Measurements from ENCODE around the gene AOC1. TPM values are rescaled to one million over a fixed set of nuclear protein-coding genes. Genes with fewer than 3 reads are reported as not detected.
"Not testable (repeated sequence)": the region's sequence is repeated elsewhere in the genome, so short reads cannot be mapped to it uniquely, and the experiment has no call there.

The AOC1 gene
- polyA plus RNA-seq, 2 donors: 0.75 to 1.6 TPM

DNA sequence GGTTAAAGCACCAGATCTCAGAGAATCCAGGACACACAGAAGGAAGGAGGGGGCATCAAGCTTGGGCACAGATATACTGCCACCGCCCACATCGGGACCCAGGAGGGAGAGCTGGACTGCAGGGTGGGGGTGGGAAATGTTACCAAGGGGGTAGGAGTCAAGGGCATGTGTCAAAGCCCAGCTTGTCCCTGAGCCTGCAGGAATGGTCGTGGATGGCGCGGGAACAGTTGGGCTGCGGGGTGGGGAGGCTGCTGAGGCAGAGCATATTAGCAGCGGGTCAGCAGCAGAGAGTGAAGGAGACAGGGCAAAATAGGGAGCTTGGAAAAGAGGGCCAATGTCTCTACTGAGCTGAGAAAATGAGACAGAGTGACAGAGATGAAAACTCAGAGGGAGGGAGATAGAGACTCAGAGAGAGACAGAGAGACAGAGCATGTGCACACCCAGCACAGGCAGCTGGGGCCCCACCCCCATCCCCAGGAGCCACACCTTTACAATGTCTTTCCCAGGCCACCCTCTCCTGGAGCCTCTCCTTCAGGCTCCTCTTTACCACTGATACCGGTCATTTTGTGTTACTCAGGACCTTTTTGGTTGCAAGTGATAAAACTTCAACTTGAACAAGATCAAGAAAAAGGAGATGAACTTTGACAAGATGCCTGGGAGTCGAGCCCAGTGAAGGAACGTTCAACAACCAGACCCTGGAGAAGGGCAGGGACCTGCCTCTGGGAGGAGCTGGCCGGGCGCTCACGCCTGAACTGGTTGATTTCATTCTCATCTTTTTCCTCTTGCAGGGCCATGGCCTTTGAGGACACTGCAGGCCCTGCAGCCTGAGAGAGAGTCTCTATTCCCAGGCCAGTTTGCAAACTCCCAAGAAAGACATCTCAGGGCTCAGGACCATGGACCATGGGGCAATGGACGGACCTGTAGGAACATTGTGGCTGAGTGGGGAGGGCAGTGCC, 50.0 kb downstream of the AOC1 start:
- H3K27me3 ChIP-seq (ENCODE audit: control insufficient read depth in 1 of 2, insufficient read depth in 2 of 2, low read length in 2 of 2): no peaks in the 10 kb centered on the region
- 73 to 76% methylated on average over 14 of the region's 14 CpGs for WGBS, 2 donors
- H3K27ac ChIP-seq (ENCODE audit: low read depth in 2 of 2, low read length in 1 of 2): no peak overlapping the region

GRCh38 chr7:150903606-150904005, 51.3 kb downstream of the AOC1 start:
- peaks cover 2 to 3% of the 10 kb centered on the region in 2 donors for H3K4me1 ChIP-seq (ENCODE audit: control insufficient read depth in 2 of 2, insufficient read depth in 2 of 2, low read length in 1 of 2)
- H3K9me3 ChIP-seq (ENCODE audit: control insufficient read depth in 2 of 2, insufficient read depth in 1 of 2, low read depth in 1 of 2, low read length in 1 of 2): no peaks in the 10 kb centered on the region
- no peaks in the 10 kb centered on the region for H3K27me3 ChIP-seq (ENCODE audit: control insufficient read depth in 1 of 2, insufficient read depth in 2 of 2, low read length in 2 of 2)
- no peak overlapping the region for H3K4me3 ChIP-seq (ENCODE audit: low read depth in 1 of 2, low read length in 2 of 2)
- peak overlapping the region in 1 of 2 donors; percentile 54 for H3K27ac ChIP-seq (ENCODE audit: low read depth in 2 of 2, low read length in 1 of 2)
- no peaks in the 10 kb centered on the region for H3K36me3 ChIP-seq (ENCODE audit: control insufficient read depth in 2 of 2, insufficient read depth in 2 of 2, low read length in 1 of 2)
- 19 to 33% methylated on average over 12 of the region's 12 CpGs for WGBS, 2 donors

More for the DNA sequence above, 50.0 kb downstream of the AOC1 start:
- peaks cover 2 to 5% of the 10 kb centered on the region in 2 donors for H3K4me1 ChIP-seq (ENCODE audit: control insufficient read depth in 2 of 2, insufficient read depth in 2 of 2, low read length in 1 of 2)
- no peak overlapping the region for H3K4me3 ChIP-seq (ENCODE audit: low read depth in 1 of 2, low read length in 2 of 2)
- H3K9me3 ChIP-seq (ENCODE audit: control insufficient read depth in 2 of 2, insufficient read depth in 1 of 2, low read depth in 1 of 2, low read length in 1 of 2): no peaks in the 10 kb centered on the region
- no peaks in the 10 kb centered on the region for H3K36me3 ChIP-seq (ENCODE audit: control insufficient read depth in 2 of 2, insufficient read depth in 2 of 2, low read length in 1 of 2)

- H3K4me3 ChIP-seq (ENCODE audit: low read depth in 1 of 2, low read length in 2 of 2): no peak overlapping the region
- no peaks in the 10 kb centered on the region for H3K27me3 ChIP-seq (ENCODE audit: control insufficient read depth in 1 of 2, insufficient read depth in 2 of 2, low read length in 2 of 2)
- no peak overlapping the region for H3K27ac ChIP-seq (ENCODE audit: low read depth in 2 of 2, low read length in 1 of 2)
- WGBS, 2 donors: 55 to 56% methylated on average over 6 of the region's 6 CpGs
- H3K4me1 ChIP-seq (ENCODE audit: control insufficient read depth in 2 of 2, insufficient read depth in 2 of 2, low read length in 1 of 2): peaks cover 2 to 3% of the 10 kb centered on the region in 2 donors
- no peaks in the 10 kb centered on the region for H3K36me3 ChIP-seq (ENCODE audit: control insufficient read depth in 2 of 2, insufficient read depth in 2 of 2, low read length in 1 of 2)
- no peaks in the 10 kb centered on the region for H3K9me3 ChIP-seq (ENCODE audit: control insufficient read depth in 2 of 2, insufficient read depth in 1 of 2, low read depth in 1 of 2, low read length in 1 of 2)
Measured at GRCh38 chr7:150904011-150904909, 51.9 kb downstream of the AOC1 start.

GRCh38 chr7:150908173-150908572, 55.9 kb downstream of the AOC1 start:
- Histone ChIP-seq H3K36me3 (ENCODE audit: control insufficient read depth in 2 of 2, insufficient read depth in 2 of 2, low read length in 1 of 2) (no peaks in the 10 kb centered on the region), H3K9me3 (ENCODE audit: control insufficient read depth in 2 of 2, insufficient read depth in 1 of 2, low read depth in 1 of 2, low read length in 1 of 2) (no peaks in the 10 kb centered on the region), H3K4me1 (ENCODE audit: control insufficient read depth in 2 of 2, insufficient read depth in 2 of 2, low read length in 1 of 2) (peaks cover 0 to 3% of the 10 kb centered on the region in 2 donors), H3K4me3 (ENCODE audit: low read depth in 1 of 2, low read length in 2 of 2) (no peak overlapping the region), H3K27me3 (ENCODE audit: control insufficient read depth in 1 of 2, insufficient read depth in 2 of 2, low read length in 2 of 2) (no peaks in the 10 kb centered on the region), H3K27ac (ENCODE audit: low read depth in 2 of 2, low read length in 1 of 2) (no peak overlapping the region)
- WGBS, 2 donors: 70 to 72% methylated on average over 2 of the region's 2 CpGs

DNA sequence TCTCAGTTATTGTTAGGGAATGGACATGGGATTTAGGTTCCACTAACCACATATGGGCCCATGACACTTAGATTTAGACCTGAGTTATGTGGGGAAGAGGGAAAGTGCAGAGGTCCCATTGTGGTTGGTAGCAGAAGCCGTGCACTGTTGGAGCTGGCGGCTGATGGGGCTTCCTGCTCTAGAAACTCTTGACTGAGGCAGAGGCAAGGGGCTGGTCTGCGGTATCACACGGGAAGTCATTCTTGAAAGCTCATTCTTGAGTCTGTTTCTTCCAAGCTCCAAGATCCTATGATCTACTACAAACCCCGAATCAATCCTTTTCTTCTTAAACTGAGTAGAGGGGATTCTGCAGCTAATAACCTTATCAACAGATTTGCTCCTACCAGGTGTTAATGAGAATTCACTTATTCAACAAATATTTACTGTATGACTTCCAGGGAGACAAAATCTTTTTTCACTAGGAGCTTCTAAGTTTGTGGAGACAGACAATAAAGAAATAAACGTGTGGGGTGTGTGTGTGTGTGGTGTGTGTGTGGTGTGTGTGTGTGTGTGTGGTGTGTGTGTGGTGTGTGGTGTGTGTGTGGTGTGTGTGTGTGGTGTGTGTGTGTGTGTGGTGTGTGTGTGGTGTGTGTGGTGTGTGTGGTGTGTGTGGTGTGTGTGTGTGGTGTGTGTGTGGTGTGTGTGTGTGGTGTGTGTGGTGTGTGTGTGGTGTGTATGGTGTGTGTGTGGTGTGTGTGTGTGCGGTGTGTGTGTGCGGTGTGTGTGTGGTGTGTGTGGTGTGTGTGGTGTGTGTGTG, 57.1 kb downstream of the AOC1 start:
- WGBS, 2 donors: 61 to 66% methylated on average over 8 of the region's 8 CpGs
- no peaks in the 10 kb centered on the region for H3K4me1 ChIP-seq (ENCODE audit: control insufficient read depth in 2 of 2, insufficient read depth in 2 of 2, low read length in 1 of 2)

DNA sequence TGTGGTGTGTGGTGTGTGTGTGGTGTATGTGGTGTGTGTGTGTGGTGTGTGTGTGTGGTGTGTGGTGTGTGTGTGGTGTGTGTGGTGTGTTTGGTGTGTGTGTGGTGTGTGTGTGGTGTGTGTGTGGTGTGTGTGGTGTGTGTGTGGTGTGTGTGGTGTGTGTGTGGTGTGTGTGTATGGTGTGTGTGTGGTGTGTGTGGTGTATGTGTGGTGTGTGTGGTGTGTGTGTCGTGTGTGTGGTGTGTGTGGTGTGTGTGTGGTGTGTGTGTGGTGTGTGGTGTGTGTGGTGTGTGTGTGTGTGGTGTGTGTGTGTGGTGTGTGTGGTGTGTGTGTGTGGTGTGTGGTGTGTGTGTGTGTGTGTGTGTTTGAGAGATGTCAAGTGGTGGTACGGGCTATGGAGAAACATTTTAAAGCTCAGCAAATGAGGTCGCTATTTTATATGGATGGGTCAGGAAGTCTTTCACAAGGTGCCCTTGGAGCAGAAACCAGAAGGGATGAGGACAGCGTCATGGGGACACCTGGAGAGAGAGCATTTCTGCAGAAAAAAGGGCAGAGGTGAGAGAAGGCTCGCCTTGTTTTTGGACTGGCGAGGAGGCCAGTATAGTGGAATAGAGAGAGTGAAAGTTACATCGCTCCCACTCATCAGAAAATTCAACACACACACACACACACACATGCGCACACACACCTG, 58.1 kb downstream of the AOC1 start:
- H3K4me1 ChIP-seq (ENCODE audit: control insufficient read depth in 2 of 2, insufficient read depth in 2 of 2, low read length in 1 of 2); H3K9me3 ChIP-seq (ENCODE audit: control insufficient read depth in 2 of 2, insufficient read depth in 1 of 2, low read depth in 1 of 2, low read length in 1 of 2); H3K36me3 ChIP-seq (ENCODE audit: control insufficient read depth in 2 of 2, insufficient read depth in 2 of 2, low read length in 1 of 2); H3K27me3 ChIP-seq (ENCODE audit: control insufficient read depth in 1 of 2, insufficient read depth in 2 of 2, low read length in 2 of 2); H3K4me3 ChIP-seq (ENCODE audit: low read depth in 1 of 2, low read length in 2 of 2); H3K27ac ChIP-seq (ENCODE audit: low read depth in 2 of 2, low read length in 1 of 2): not testable (repeated sequence)
- WGBS, 2 donors: 67 to 68% methylated on average over 8 of the region's 8 CpGs

More for the DNA sequence above, 57.1 kb downstream of the AOC1 start:
- no peaks in the 10 kb centered on the region for H3K36me3 ChIP-seq (ENCODE audit: control insufficient read depth in 2 of 2, insufficient read depth in 2 of 2, low read length in 1 of 2)
- H3K27ac ChIP-seq (ENCODE audit: low read depth in 2 of 2, low read length in 1 of 2): no peak overlapping the region
- H3K9me3 ChIP-seq (ENCODE audit: control insufficient read depth in 2 of 2, insufficient read depth in 1 of 2, low read depth in 1 of 2, low read length in 1 of 2): no peaks in the 10 kb centered on the region
- H3K4me3 ChIP-seq (ENCODE audit: low read depth in 1 of 2, low read length in 2 of 2): no peak overlapping the region
- H3K27me3 ChIP-seq (ENCODE audit: control insufficient read depth in 1 of 2, insufficient read depth in 2 of 2, low read length in 2 of 2): no peaks in the 10 kb centered on the region

DNA sequence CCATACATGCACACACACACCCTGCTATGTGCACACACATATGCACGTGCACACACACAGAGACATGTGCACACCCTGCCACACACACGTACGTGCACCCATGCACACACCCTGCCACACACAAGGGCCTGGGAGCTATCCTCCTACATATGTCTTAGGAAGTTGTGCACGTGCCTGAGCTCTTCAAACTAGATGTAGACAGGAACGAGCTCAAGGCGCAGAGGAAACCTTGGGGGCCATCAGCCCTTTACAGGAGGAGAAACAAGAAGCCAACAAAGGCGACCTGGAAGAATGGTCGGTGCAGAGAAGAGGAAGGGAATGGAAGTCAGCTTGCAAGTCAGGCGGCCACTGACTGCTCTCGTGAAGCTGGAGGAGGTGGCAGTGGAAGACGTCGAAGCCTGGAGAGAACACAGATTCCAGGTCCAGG, 58.7 kb downstream of the AOC1 start:
- Histone ChIP-seq H3K9me3 (ENCODE audit: control insufficient read depth in 2 of 2, insufficient read depth in 1 of 2, low read depth in 1 of 2, low read length in 1 of 2) (no peaks in the 10 kb centered on the region), H3K4me3 (ENCODE audit: low read depth in 1 of 2, low read length in 2 of 2) (no peak overlapping the region), H3K27ac (ENCODE audit: low read depth in 2 of 2, low read length in 1 of 2) (no peak overlapping the region), H3K4me1 (ENCODE audit: control insufficient read depth in 2 of 2, insufficient read depth in 2 of 2, low read length in 1 of 2) (no peaks in the 10 kb centered on the region), H3K36me3 (ENCODE audit: control insufficient read depth in 2 of 2, insufficient read depth in 2 of 2, low read length in 1 of 2) (no peaks in the 10 kb centered on the region), H3K27me3 (ENCODE audit: control insufficient read depth in 1 of 2, insufficient read depth in 2 of 2, low read length in 2 of 2) (no peaks in the 10 kb centered on the region)
- 55 to 59% methylated on average over 12 of the region's 12 CpGs for WGBS, 2 donors

All from esophagus (tissue), 2 donors.